ENCODE data around the gene SMG1. TPM values are rescaled to one million over a fixed set of nuclear protein-coding genes. Genes with fewer than 3 reads are reported as not detected.

Gene SMG1
- total RNA-seq, 1 experiment from 2014 or later: 96.4 TPM

GRCh38 chr16:18803569-18804462 is 122.4 kb downstream of the SMG1 start:
- Histone ChIP-seq H2BK12ac (ENCODE audit: insufficient read length, low read depth, low read length) (no peak overlapping the region), H3K4me1 (ENCODE audit: insufficient read depth, low read length) (no peaks in the 10 kb centered on the region), H4K20me1 (ENCODE audit: control insufficient read depth, insufficient read depth, insufficient read length) (no peaks in the 10 kb centered on the region), H3K79me2 (ENCODE audit: insufficient read depth, low read length) (peaks cover 20% of the 10 kb centered on the region), H2AK5ac (ENCODE audit: insufficient read length, low read length) (no peak overlapping the region), H3K27ac (ENCODE audit: insufficient read length, low read depth, low read length) (no peak overlapping the region), H3K23ac (ENCODE audit: insufficient read length, low read depth, low read length) (no peak overlapping the region), H3K27me3 (ENCODE audit: insufficient read depth, low read length) (no peaks in the 10 kb centered on the region), H2BK20ac (ENCODE audit: low read depth, low read length, poor library complexity, severe bottlenecking) (no peak overlapping the region), H3K9me3 (ENCODE audit: control insufficient read depth, low read depth, low read length) (no peaks in the 10 kb centered on the region), H2BK120ac (ENCODE audit: low read depth, low read length, poor library complexity, severe bottlenecking) (no peak overlapping the region), H3K14ac (ENCODE audit: insufficient read depth, low read length) (no peak overlapping the region), H3K79me1 (ENCODE audit: insufficient read depth, low read depth, low read length, poor library complexity, severe bottlenecking) (no peaks in the 10 kb centered on the region), H3K4me2 (ENCODE audit: insufficient read depth, insufficient read length, low read length) (no peak overlapping the region), H4K91ac (ENCODE audit: insufficient read length, low read depth, low read length) (no peak overlapping the region), H4K8ac (replicated peaks; ENCODE audit: insufficient read length, low read depth, low read length) (no peak overlapping the region), H3K18ac (ENCODE audit: insufficient read length, low read depth, low read length) (no peak overlapping the region), H4K5ac (ENCODE audit: insufficient read length, low read depth, low read length) (no peak overlapping the region), H2AFZ (ENCODE audit: low read length) (no peak overlapping the region), H3K9ac (ENCODE audit: extremely low read depth, insufficient read length, low read length) (no peak overlapping the region), H2BK15ac (ENCODE audit: low read depth, low read length) (no peak overlapping the region), H2BK5ac (ENCODE audit: insufficient read length, low read length) (no peak overlapping the region), H3K4ac (ENCODE audit: low read depth, low read length) (no peak overlapping the region), H3K56ac (ENCODE audit: insufficient read length, low read depth, low read length) (no peak overlapping the region), H3K23me2 (ENCODE audit: insufficient read length, low read depth, low read length, poor library complexity, severe bottlenecking) (peaks cover 10% of the 10 kb centered on the region), H3T11ph (ENCODE audit: low read length) (no peak overlapping the region)
- TF ChIP-seq, protein P1, sequence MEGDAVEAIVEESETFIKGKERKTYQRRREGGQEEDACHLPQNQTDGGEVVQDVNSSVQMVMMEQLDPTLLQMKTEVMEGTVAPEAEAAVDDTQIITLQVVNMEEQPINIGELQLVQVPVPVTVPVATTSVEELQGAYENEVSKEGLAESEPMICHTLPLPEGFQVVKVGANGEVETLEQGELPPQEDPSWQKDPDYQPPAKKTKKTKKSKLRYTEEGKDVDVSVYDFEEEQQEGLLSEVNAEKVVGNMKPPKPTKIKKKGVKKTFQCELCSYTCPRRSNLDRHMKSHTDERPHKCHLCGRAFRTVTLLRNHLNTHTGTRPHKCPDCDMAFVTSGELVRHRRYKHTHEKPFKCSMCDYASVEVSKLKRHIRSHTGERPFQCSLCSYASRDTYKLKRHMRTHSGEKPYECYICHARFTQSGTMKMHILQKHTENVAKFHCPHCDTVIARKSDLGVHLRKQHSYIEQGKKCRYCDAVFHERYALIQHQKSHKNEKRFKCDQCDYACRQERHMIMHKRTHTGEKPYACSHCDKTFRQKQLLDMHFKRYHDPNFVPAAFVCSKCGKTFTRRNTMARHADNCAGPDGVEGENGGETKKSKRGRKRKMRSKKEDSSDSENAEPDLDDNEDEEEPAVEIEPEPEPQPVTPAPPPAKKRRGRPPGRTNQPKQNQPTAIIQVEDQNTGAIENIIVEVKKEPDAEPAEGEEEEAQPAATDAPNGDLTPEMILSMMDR (conservative IDR thresholded peaks at IDR 0.05): no peak
- peak overlapping the region; percentile 26 to 92 (median 85); a peak in 5 of 7 replicates for H3K27ac Mint-ChIP-seq
- DNase-seq: no peak
- no peaks in the 10 kb centered on the region; a peak in 1 of 5 replicates for H3K9me3 Mint-ChIP-seq
- peaks cover 53 to 56% of the 10 kb centered on the region in 2 experiments for H3K4me1 Mint-ChIP-seq
- H3K36me3 Mint-ChIP-seq (ENCODE audit: insufficient read depth in 1 of 3, low read depth in 3 of 3): peaks cover 15 to 32% (median 29%) of the 10 kb centered on the region in 3 experiments
- H3K27me3 Mint-ChIP-seq (ENCODE audit: low read depth): no peaks in the 10 kb centered on the region
- WGBS (ENCODE audit: extremely low coverage, insufficient read length, low lambda C conversion rate): no CpG with 5 or more reads among the region's 5 CpGs
- peak overlapping the region in 1 of 2 experiments; percentile 8; a peak in 2 of 5 replicates for H3K4me3 Mint-ChIP-seq
